ENCODE measurements around the gene BCHE. TPM values are rescaled to one million over a fixed set of nuclear protein-coding genes. Genes with fewer than 3 reads are reported as not detected.

Gene BCHE
- total RNA-seq, 6 experiments from 2014 or later, result not detected

DNA sequence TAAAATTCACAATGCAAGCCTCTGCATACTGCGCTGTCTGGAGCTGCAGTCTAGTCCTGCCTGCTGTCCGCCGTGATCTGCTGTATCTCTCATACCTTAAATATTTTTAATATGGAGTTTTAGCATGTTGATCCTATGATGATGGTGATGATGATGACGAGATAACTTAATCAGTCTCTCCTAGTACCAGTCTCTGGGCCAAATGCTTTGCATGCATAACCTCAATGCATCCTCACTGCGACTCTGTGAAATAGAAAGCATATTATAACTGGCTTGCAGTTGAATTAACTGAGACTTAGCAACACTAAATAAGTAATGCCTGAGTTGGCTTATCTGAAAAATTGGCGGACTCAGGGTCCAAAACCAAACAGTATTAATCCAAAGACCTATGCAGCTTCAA, 38.4 kb upstream of the BCHE start:
- DNase-seq, result no peak
- TF ChIP-seq CTCF (IDR thresholded peaks at IDR 0.05), result no peak
- Mint-ChIP-seq H3K9me3 (peaks cover 65% of the 10 kb centered on the region), H3K27ac (no peak overlapping the region), H3K4me3 (no peak overlapping the region), H3K36me3 (ENCODE audit: low read depth) (0 out of 2 replicates have a peak, but pooled peaks cover 4% of the 10 kb centered on the region), H3K4me1 (ENCODE audit: low read depth) (no peaks in the 10 kb centered on the region), H3K27me3 (ENCODE audit: insufficient read depth) (no peaks in the 10 kb centered on the region; the same call in 1 of the 2 replicates)

GRCh38 chr3:165874663-165875489, 37.7 kb upstream of the BCHE start:
- TF ChIP-seq CTCF (IDR thresholded peaks at IDR 0.05), result no peak
- peaks cover 69% of the 10 kb centered on the region for H3K9me3 Mint-ChIP-seq
- H3K27ac Mint-ChIP-seq, result no peak overlapping the region
- 0 out of 2 replicates have a peak, but pooled peaks cover 4% of the 10 kb centered on the region for H3K36me3 Mint-ChIP-seq (ENCODE audit: low read depth)
- no peak for DNase-seq
- no peaks in the 10 kb centered on the region for H3K4me1 Mint-ChIP-seq (ENCODE audit: low read depth)
- no peak overlapping the region for H3K4me3 Mint-ChIP-seq
- no peaks in the 10 kb centered on the region; the same call in 1 of the 2 replicates for H3K27me3 Mint-ChIP-seq (ENCODE audit: insufficient read depth)

DNA sequence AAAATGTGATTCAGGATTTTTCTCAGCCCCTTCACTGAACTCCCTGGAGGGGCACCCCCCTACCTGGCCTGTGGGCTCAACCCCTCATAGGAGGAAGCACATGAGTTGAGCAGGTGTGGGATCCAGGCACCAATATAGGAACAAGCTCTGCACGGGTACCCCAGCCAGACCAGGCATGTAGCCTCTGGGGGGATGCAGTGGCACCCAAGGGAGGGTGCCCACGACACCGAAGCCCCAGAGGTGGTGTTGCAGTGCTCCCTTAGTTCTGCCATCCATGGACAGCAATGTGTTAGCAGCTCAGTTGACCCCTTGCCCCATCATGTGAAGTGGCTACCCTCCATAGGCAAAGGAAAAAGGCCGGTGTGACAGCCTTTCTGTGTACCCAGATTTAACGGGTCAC, 30.9 kb upstream of the BCHE start:
- DNase-seq, result no peak
- no peak for TF ChIP-seq CTCF (IDR thresholded peaks at IDR 0.05)
- no peak overlapping the region for H3K27ac Mint-ChIP-seq
- H3K27me3 Mint-ChIP-seq (ENCODE audit: insufficient read depth), result no peaks in the 10 kb centered on the region; the same call in 1 of the 2 replicates
- no peaks in the 10 kb centered on the region for H3K4me1 Mint-ChIP-seq (ENCODE audit: low read depth)
- H3K4me3 Mint-ChIP-seq, result no peak overlapping the region
- peaks cover 51% of the 10 kb centered on the region for H3K9me3 Mint-ChIP-seq
- no peaks in the 10 kb centered on the region for H3K36me3 Mint-ChIP-seq (ENCODE audit: low read depth)

- H3K4me1 Mint-ChIP-seq (ENCODE audit: low read depth), result no peaks in the 10 kb centered on the region
- no peaks in the 10 kb centered on the region for H3K27me3 Mint-ChIP-seq (ENCODE audit: insufficient read depth)
- TF ChIP-seq CTCF (IDR thresholded peaks at IDR 0.05), result no peak
- no peaks in the 10 kb centered on the region for H3K36me3 Mint-ChIP-seq (ENCODE audit: low read depth)
- H3K4me3 Mint-ChIP-seq, result no peak overlapping the region
- H3K27ac Mint-ChIP-seq, result no peak overlapping the region
- H3K9me3 Mint-ChIP-seq, result peaks cover 2% of the 10 kb centered on the region; the same call in 1 of the 2 replicates
- no peak for DNase-seq
Measured at GRCh38 chr3:165859061-165859460, 21.8 kb upstream of the BCHE start.

DNA sequence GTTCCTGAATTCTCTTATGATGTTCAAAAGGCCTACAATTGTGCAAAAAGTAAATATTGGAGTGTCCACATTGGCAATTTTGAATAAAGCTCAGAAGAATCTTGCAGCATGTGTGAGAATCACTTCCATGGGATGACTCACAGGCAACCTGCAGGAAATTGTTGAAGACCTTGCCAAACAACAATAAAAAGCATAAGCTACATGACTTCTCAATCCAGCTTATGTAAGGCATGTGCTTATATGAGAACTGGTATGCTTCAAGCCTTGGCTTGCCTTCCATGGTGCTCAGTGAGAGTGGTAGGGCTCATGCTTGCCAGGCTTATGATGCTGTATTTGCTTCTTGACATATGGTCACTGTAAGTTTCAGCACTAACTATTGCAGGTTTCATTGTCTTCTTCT, 18.4 kb upstream of the BCHE start:
- H3K27ac Mint-ChIP-seq, result no peak overlapping the region
- no peak for TF ChIP-seq CTCF (IDR thresholded peaks at IDR 0.05)
- no peak for DNase-seq
- no peak overlapping the region for H3K4me3 Mint-ChIP-seq
- no peaks in the 10 kb centered on the region for H3K9me3 Mint-ChIP-seq
- no peaks in the 10 kb centered on the region for H3K4me1 Mint-ChIP-seq (ENCODE audit: low read depth)
- H3K36me3 Mint-ChIP-seq (ENCODE audit: low read depth), result no peaks in the 10 kb centered on the region
- H3K27me3 Mint-ChIP-seq (ENCODE audit: insufficient read depth), result no peaks in the 10 kb centered on the region
